ENCODE results near the gene IL3. TPM values are rescaled to one million over a fixed set of nuclear protein-coding genes. Genes with fewer than 3 reads are reported as not detected.
A peak's percentile ranks its signal among the peaks of the same experiment; 100 is the strongest.

The IL3 gene
- total RNA-seq, 2 experiments from 2014 or later = 0.25 to 0.98 TPM

DNA sequence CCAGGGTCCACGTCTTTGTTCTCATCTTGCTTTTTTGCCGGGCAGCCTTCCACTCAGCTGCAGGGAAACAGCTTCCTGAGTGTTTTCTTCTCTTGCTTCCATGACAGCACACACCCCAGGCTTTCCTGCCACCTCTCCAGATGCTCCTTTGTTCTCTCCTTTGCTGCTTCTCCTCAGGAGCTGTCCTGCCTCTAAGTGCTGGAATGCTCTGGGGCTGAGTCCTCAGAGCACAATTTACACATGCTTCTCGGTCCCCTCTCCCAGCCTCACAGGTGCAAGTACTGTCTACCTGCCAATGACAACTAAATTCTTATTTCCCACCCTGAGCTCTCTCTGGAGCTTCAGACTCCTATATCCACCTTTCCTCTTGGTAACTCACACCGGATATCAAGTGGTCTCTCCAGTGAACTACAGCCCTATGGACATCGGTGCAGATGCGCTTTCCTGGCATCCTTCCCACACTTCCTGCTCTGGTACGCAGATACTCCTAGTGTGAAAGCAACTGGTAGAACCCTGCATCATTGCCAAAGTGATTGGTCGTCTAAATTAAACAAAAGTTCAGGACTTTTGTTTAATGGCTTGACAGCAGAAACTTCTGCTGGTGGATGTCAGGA, 35.6 kb upstream of the IL3 start:
- no peak for ATAC-seq
- Mint-ChIP-seq H3K27ac (no peak overlapping the region), H3K36me3 (ENCODE audit: low read depth) (no peaks in the 10 kb centered on the region), H3K27me3 (no peaks in the 10 kb centered on the region), H3K4me1 (ENCODE audit: low read depth) (peaks cover 16% of the 10 kb centered on the region), H3K4me3 (no peak overlapping the region), H3K9me3 (no peaks in the 10 kb centered on the region)
- CTCF ChIA-PET = interaction anchor here (1.0 kb wide), 1 partner anchor 38 kb away, joined by 4 read pairs; no protein-coding TSS in a partner anchor
- no peak for DNase-seq
- TF ChIP-seq, protein P1, sequence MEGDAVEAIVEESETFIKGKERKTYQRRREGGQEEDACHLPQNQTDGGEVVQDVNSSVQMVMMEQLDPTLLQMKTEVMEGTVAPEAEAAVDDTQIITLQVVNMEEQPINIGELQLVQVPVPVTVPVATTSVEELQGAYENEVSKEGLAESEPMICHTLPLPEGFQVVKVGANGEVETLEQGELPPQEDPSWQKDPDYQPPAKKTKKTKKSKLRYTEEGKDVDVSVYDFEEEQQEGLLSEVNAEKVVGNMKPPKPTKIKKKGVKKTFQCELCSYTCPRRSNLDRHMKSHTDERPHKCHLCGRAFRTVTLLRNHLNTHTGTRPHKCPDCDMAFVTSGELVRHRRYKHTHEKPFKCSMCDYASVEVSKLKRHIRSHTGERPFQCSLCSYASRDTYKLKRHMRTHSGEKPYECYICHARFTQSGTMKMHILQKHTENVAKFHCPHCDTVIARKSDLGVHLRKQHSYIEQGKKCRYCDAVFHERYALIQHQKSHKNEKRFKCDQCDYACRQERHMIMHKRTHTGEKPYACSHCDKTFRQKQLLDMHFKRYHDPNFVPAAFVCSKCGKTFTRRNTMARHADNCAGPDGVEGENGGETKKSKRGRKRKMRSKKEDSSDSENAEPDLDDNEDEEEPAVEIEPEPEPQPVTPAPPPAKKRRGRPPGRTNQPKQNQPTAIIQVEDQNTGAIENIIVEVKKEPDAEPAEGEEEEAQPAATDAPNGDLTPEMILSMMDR (IDR thresholded peaks at IDR 0.05) = no peak
- intact Hi-C loops (cut with micrococcal nuclease) = loop anchor here (5.0 kb wide), 1 partner anchor 32 kb away; no protein-coding TSS in a partner anchor
- POLR2A ChIA-PET = no interaction called here

DNA sequence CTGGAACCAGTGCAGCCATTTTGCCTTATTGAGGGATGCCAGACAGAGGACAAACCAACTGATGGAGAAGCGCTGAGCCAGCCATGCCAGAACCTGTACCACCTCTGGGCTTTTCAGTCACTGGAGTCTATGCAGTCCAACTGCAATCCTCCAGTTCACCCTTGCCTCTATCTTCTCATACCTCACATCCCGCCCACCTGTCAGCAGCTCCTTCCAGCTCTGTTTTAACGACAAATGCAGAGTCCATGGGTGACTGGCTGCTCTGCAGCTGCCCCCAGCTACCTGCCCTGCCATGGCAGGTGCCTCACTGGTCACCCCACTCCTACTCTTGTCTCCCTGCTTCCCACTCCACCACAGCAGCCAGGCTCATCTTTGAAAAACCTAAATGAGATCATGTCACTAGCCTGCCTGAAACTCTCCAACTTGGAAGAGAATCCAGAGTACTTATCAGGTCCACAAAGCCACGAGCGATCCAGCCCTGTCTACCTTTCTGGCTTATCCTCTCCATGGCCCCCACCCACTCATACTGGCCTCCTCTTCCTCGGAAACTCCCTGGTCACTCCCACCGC, 35.0 kb upstream of the IL3 start:
- no peaks in the 10 kb centered on the region for H3K9me3 Mint-ChIP-seq
- POLR2A ChIA-PET = no interaction called here
- no peak overlapping the region for H3K4me3 Mint-ChIP-seq
- CTCF ChIA-PET = interaction anchor here (1.0 kb wide), 1 partner anchor 38 kb away, joined by 4 read pairs; no protein-coding TSS in a partner anchor
- peaks cover 11% of the 10 kb centered on the region for H3K4me1 Mint-ChIP-seq (ENCODE audit: low read depth)
- TF ChIP-seq, protein P1 (IDR thresholded peaks at IDR 0.05) = no peak
- intact Hi-C loops (cut with micrococcal nuclease) = no loop called here
- ATAC-seq (no peak), DNase-seq (no peak)
- no peaks in the 10 kb centered on the region for H3K27me3 Mint-ChIP-seq
- H3K27ac Mint-ChIP-seq = no peak overlapping the region
- H3K36me3 Mint-ChIP-seq (ENCODE audit: low read depth) = no peaks in the 10 kb centered on the region

DNA sequence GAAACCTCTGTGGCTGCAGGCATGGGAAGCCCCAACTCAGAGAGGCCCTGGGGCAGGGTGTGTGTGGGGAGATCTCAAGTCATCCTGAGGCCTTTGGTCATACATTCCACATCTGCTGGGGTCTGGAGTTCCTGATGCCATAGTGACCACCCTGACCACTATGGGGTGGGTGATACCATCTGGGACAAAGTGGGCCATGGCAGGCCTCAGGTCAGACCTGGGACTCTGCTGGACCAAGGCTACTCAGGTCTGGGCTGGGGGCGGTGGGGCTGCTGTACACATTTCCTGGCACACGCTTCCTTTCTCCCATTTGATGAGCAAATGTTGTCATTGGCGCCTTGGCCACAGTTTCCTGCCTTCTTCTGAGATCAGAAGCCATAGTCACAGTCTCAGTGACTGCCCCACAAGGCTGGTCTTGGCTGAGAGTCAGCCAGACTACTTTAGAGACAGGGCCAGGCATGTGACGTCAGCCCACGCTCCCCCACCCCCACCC, 33.9 kb upstream of the IL3 start:
- Mint-ChIP-seq H3K27me3 (no peaks in the 10 kb centered on the region), H3K36me3 (ENCODE audit: low read depth) (no peaks in the 10 kb centered on the region), H3K9me3 (no peaks in the 10 kb centered on the region), H3K27ac (peak overlapping the region; percentile 56), H3K4me3 (no peak overlapping the region), H3K4me1 (ENCODE audit: low read depth) (peaks cover 4% of the 10 kb centered on the region)
- ChIA-PET CTCF (no interaction called here), POLR2A (no interaction called here)
- ATAC-seq (peak; percentile 91), DNase-seq (peak; percentile 82)
- intact Hi-C loops (cut with micrococcal nuclease) = no loop called here
- TF ChIP-seq, protein P1 (IDR thresholded peaks at IDR 0.05) = no peak

DNA sequence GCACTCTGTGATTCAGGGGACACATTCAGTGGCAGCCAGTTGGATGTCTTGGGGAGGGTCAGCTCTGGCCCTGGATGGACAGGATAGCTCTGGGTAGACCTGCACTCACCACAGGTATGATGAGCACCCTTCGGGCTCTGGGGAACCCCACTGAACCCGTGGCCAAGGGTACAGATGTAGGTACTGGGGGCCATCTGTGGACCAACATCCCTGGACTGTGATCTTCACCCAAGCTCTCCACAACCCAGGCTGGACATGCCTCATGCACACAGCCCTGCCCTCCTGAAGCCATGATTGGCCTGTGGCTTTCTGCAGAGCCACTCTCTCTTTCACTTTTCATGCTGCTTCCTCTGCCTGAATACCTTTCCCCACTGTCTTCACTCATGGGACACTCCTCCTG, 33.4 kb upstream of the IL3 start:
- intact Hi-C loops (cut with micrococcal nuclease) = no loop called here
- Mint-ChIP-seq H3K27me3 (no peaks in the 10 kb centered on the region), H3K4me3 (no peak overlapping the region), H3K36me3 (ENCODE audit: low read depth) (no peaks in the 10 kb centered on the region), H3K4me1 (ENCODE audit: low read depth) (peaks cover 4% of the 10 kb centered on the region), H3K9me3 (no peaks in the 10 kb centered on the region), H3K27ac (peak overlapping the region; percentile 37)
- ChIA-PET CTCF (no interaction called here), POLR2A (no interaction called here)
- TF ChIP-seq, protein P1 (IDR thresholded peaks at IDR 0.05) = no peak
- ATAC-seq (peak; percentile 21), DNase-seq (no peak)

Measured in activated CD8-positive, alpha-beta T cell treated with anti-CD3 and anti-CD28 coated beads for 36 hours (primary cell).